ENCODE measurements around the gene AHI1. TPM values are rescaled to one million over a fixed set of nuclear protein-coding genes. Genes with fewer than 3 reads are reported as not detected.
A peak's percentile ranks its signal among the peaks of the same experiment; 100 is the strongest.

The AHI1 gene
- total RNA-seq, 1 experiment from 2014 or later = 8.9 TPM

DNA sequence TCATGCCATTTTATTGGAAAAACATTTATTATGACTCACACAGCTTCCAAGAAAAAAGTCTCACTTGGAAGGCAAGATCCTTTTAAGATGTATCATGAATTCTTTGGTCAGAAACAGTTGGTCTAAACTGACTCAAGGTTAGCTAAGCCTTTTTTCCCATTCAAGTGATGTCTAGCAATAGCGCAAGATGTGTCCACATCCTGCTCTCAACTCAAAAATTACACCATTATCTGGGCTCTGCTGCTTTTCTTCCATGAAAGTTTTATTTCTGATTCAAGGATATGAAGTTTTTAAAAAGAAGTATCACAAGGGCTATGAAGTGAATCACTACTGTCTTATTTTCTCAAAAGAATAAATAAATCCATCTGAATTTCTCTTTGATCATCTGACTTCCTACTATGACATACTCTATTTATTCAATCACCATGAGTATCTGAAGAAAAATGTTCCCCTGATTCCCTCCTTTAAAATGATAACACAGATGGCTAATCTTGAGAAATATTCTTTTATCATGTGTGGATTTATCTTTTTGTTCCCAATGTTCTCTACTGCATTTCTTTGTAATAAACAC, 139.2 kb downstream of the AHI1 start:
- Histone ChIP-seq H3F3A (ENCODE audit: low read length, unreplicated experiment) (no peaks in the 10 kb centered on the region), H3K9me3 (ENCODE audit: low read length) (no peaks in the 10 kb centered on the region), H3K9me2 (replicated peaks; ENCODE audit: low read length) (no peaks in the 10 kb centered on the region), H3K4me1 (ENCODE audit: insufficient read depth, low read length) (peaks cover 24% of the 10 kb centered on the region), H3K9ac (ENCODE audit: low read length) (no peak overlapping the region), H3K4me3 (ENCODE audit: low read length) (0 out of 2 replicates have a peak overlapping the region, but pooled peaks have one; percentile 29), H3K79me2 (ENCODE audit: low read length) (no peaks in the 10 kb centered on the region), H3K27ac (ENCODE audit: low read length) (peak overlapping the region; percentile 63), H2AFZ (ENCODE audit: low read length) (no peak overlapping the region), H4K20me1 (ENCODE audit: low read length) (no peaks in the 10 kb centered on the region), H3K36me3 (ENCODE audit: low read depth, low read length) (no peaks in the 10 kb centered on the region), H3K4me2 (ENCODE audit: low read length) (peak overlapping the region; percentile 60), H3K27me3 (ENCODE audit: low read length) (no peaks in the 10 kb centered on the region)
- BruUV-seq (replicated peaks) = no TSS peak
- DNase-seq (peak; percentile 68), ATAC-seq (peak; percentile 86)
- ChIA-PET CTCF (no interaction called here), POLR2A (ENCODE audit: unreplicated experiment) (no interaction called here)
- TF ChIP-seq EZH2phosphoT487 (IDR thresholded peaks at IDR 0.05; ENCODE audit: borderline replicate concordance, low read length) (no peak), EZH2 (IDR thresholded peaks at IDR 0.05; ENCODE audit: low read length, unreplicated experiment) (no peak)
- TF ChIP-seq, protein P1, sequence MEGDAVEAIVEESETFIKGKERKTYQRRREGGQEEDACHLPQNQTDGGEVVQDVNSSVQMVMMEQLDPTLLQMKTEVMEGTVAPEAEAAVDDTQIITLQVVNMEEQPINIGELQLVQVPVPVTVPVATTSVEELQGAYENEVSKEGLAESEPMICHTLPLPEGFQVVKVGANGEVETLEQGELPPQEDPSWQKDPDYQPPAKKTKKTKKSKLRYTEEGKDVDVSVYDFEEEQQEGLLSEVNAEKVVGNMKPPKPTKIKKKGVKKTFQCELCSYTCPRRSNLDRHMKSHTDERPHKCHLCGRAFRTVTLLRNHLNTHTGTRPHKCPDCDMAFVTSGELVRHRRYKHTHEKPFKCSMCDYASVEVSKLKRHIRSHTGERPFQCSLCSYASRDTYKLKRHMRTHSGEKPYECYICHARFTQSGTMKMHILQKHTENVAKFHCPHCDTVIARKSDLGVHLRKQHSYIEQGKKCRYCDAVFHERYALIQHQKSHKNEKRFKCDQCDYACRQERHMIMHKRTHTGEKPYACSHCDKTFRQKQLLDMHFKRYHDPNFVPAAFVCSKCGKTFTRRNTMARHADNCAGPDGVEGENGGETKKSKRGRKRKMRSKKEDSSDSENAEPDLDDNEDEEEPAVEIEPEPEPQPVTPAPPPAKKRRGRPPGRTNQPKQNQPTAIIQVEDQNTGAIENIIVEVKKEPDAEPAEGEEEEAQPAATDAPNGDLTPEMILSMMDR (conservative IDR thresholded peaks at IDR 0.05; ENCODE audit: low read depth, low read length) = no peak
- intact Hi-C loops (cut with micrococcal nuclease) = no loop called here

DNA sequence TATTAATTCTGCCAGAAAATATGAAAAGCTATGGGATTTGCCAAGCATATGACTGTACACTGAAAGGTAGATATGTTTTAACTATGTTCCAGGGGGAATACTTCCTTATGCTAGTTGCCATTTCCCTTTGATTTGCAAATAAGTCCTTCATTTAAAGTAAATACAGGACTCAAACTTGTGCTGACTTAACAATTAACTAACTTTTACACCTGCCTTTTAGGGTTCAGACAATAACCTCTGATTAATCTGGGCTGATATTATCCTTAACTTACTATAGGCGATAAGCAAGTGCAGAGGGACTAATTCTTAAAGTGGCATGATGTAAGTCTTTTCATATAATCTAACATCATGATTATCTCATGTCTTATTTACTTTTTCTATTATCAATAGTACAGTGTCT, 143.1 kb downstream of the AHI1 start:
- Histone ChIP-seq H3K9me3 (ENCODE audit: low read length) (no peaks in the 10 kb centered on the region), H3F3A (ENCODE audit: low read length, unreplicated experiment) (no peaks in the 10 kb centered on the region), H3K4me3 (ENCODE audit: low read length) (no peak overlapping the region), H3K27ac (ENCODE audit: low read length) (no peak overlapping the region), H3K79me2 (ENCODE audit: low read length) (no peaks in the 10 kb centered on the region), H3K27me3 (ENCODE audit: low read length) (no peaks in the 10 kb centered on the region), H3K4me1 (ENCODE audit: insufficient read depth, low read length) (peaks cover 21% of the 10 kb centered on the region), H3K9ac (ENCODE audit: low read length) (no peak overlapping the region), H3K4me2 (ENCODE audit: low read length) (no peak overlapping the region), H4K20me1 (ENCODE audit: low read length) (no peaks in the 10 kb centered on the region), H3K36me3 (ENCODE audit: low read depth, low read length) (no peaks in the 10 kb centered on the region), H3K9me2 (replicated peaks; ENCODE audit: low read length) (no peaks in the 10 kb centered on the region), H2AFZ (ENCODE audit: low read length) (no peak overlapping the region)
- POLR2A ChIA-PET (ENCODE audit: unreplicated experiment) = interaction anchor here (0.7 kb wide), 1 partner anchor 11 kb away, joined by 7 read pairs; no protein-coding TSS in a partner anchor
- no TSS peak for BruUV-seq (replicated peaks)
- TF ChIP-seq EZH2phosphoT487 (IDR thresholded peaks at IDR 0.05; ENCODE audit: borderline replicate concordance, low read length) = no peak
- TF ChIP-seq, protein P1 (conservative IDR thresholded peaks at IDR 0.05; ENCODE audit: low read depth, low read length) = no peak
- no peak for TF ChIP-seq EZH2 (IDR thresholded peaks at IDR 0.05; ENCODE audit: low read length, unreplicated experiment)
- intact Hi-C loops (cut with micrococcal nuclease) = no loop called here
- DNase-seq (no peak), ATAC-seq (no peak)
- CTCF ChIA-PET = no interaction called here

DNA sequence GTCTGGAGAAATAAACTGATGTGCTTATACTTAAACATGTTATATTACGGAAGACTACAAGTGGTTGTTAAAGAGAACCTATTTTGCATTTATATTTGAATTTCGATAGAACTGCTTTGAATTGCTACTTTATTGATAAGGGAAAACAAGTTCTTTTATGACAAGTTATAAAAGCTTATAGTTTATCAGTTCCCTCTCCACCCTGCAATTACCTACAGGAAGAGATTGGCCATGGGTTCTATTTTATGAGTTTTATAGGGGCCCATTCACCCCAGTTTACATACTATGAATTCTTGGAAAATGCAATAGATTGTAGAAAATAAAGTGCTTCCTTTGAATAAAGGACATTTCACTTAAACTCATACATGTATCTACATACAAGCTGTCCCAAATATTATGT, 144.4 kb downstream of the AHI1 start:
- no TSS peak for BruUV-seq (replicated peaks)
- no peak overlapping the region for H2AFZ ChIP-seq (ENCODE audit: low read length)
- H3F3A ChIP-seq (ENCODE audit: low read length, unreplicated experiment) = no peaks in the 10 kb centered on the region
- H3K4me3 ChIP-seq (ENCODE audit: low read length) = no peak overlapping the region
- TF ChIP-seq, protein P1 (conservative IDR thresholded peaks at IDR 0.05; ENCODE audit: low read depth, low read length) = no peak
- TF ChIP-seq EZH2phosphoT487 (IDR thresholded peaks at IDR 0.05; ENCODE audit: borderline replicate concordance, low read length) = no peak
- no peak for TF ChIP-seq EZH2 (IDR thresholded peaks at IDR 0.05; ENCODE audit: low read length, unreplicated experiment)
- H3K9me3 ChIP-seq (ENCODE audit: low read length) = no peaks in the 10 kb centered on the region
- H3K79me2 ChIP-seq (ENCODE audit: low read length) = no peaks in the 10 kb centered on the region
- H3K9me2 ChIP-seq (replicated peaks; ENCODE audit: low read length) = no peaks in the 10 kb centered on the region
- no peaks in the 10 kb centered on the region for H3K27me3 ChIP-seq (ENCODE audit: low read length)
- H3K4me1 ChIP-seq (ENCODE audit: insufficient read depth, low read length) = peaks cover 8% of the 10 kb centered on the region
- intact Hi-C loops (cut with micrococcal nuclease) = no loop called here
- no peak overlapping the region for H3K27ac ChIP-seq (ENCODE audit: low read length)
- H3K36me3 ChIP-seq (ENCODE audit: low read depth, low read length) = no peaks in the 10 kb centered on the region
- ATAC-seq = no peak
- H4K20me1 ChIP-seq (ENCODE audit: low read length) = no peaks in the 10 kb centered on the region
- POLR2A ChIA-PET (ENCODE audit: unreplicated experiment) = no interaction called here
- no peak overlapping the region for H3K4me2 ChIP-seq (ENCODE audit: low read length)
- no peak overlapping the region for H3K9ac ChIP-seq (ENCODE audit: low read length)
- no peak for DNase-seq
- CTCF ChIA-PET = no interaction called here

Data from PC-3 (cell line).